Measurements from ENCODE around the gene LGALS14.

LGALS14 gene

DNA sequence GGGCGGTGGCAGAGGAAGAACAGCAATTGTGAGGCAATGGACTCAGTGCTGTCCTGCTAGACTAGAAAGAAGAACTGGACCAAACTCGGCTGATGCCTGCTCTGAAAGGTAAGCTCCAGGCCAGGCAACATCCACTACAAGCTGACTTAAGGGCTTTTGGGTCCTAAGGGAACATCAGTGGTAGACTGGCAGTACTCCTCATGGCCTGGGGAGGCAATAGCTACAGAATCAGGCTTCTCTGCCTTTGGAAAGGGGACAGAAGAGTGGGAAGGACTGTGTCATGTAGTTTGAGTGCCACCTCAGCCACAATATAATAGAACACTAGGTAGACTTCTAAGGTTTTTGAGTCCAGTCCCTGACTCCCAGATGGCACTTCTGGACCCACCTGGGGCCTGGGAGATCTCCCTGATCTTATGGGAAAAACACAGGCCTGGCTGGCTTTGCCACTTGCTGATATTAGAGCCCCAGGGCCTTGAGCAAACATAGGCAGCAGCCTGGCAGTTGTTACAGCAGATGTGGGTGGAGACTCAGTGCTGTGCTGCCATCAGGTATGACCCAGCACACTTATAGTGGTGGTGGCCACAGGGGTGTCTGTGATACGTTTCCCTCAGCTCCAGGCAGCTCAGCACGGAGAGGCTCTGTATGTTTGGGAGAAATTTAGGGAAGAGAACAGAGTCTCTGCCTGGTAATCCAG lies 42.7 kb downstream of the LGALS14 start:
- Mint-ChIP-seq H3K27ac (no peak overlapping the region), H3K4me3 (no peak overlapping the region), H3K9me3 (peaks cover 1% of the 10 kb centered on the region), H3K36me3 (peaks cover 3% of the 10 kb centered on the region), H3K4me1 (no peaks in the 10 kb centered on the region), H3K27me3 (peaks cover 16% of the 10 kb centered on the region)
- ATAC-seq (ENCODE audit: low read depth) (no peak), DNase-seq (ENCODE audit: low spot score in 2 of 2) (no peak)

DNA sequence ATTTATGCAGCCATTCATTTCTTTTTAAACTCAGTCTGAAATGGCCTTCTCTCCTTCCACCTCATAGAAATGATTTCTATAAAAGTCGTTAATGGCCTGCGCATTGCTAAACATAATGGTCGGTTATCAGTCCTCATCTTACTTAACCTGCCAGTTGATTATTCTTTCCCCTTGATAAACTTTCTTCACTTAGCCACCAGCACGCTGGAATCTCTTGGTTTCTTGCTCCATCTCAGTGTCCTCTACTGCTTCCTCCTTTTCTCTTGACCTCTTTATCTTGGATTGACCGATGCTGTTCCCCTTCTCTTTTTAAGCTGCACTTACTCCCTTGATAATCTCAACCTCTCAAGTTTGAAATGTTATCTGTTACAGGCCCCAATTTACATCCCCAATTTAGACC lies 45.7 kb downstream of the LGALS14 start:
- Mint-ChIP-seq H3K9me3 (no peaks in the 10 kb centered on the region), H3K36me3 (peaks cover 1% of the 10 kb centered on the region), H3K4me3 (no peak overlapping the region), H3K27me3 (peaks cover 12% of the 10 kb centered on the region), H3K27ac (no peak overlapping the region), H3K4me1 (no peaks in the 10 kb centered on the region)
- no peak for ATAC-seq (ENCODE audit: low read depth)
- DNase-seq (ENCODE audit: low spot score in 2 of 2): no peak

DNA sequence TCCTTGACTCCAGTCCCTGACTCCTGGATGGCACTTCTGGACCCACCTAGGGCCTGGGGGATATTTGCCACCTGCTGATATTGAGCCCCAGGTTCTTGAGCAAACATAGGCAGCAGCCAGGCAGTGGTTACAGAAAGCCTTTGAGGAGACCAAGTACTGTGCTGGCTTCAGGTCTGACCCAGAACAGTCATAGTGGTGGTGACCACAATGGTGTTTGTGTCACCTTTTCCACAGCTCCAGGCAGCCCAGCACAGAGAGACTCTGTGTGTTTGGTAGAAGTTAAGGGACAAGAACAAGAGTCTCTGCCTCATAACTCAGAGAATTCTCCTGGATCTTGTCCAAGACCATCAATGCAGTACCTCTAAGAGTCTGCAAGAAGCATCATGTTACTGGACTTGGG lies 48.1 kb downstream of the LGALS14 start:
- no peak for ATAC-seq (ENCODE audit: low read depth)
- no peaks in the 10 kb centered on the region for H3K9me3 Mint-ChIP-seq

DNA sequence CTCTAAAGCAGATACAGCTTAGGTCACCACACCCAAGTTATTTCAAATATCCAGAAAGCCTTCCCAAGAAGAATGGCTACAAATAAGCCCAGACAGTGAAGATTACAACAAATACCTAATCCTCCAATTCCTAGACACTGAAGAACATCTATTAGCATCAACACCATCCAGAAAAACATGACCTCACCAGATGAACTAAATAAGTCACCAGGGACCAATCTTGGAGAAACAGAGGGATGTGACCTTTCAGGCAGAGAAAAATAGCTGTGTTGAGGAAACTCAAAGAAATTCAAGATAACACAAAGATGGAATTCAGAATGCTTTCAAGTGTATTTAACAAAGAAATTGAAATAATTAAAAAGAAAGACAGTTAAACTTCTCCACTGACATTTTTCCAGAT lies 48.5 kb downstream of the LGALS14 start:
- ATAC-seq (ENCODE audit: low read depth) (no peak), DNase-seq (ENCODE audit: low spot score in 2 of 2) (no peak)
- Mint-ChIP-seq H3K36me3 (peaks cover 1% of the 10 kb centered on the region), H3K4me1 (no peaks in the 10 kb centered on the region), H3K9me3 (no peaks in the 10 kb centered on the region), H3K27me3 (peaks cover 12% of the 10 kb centered on the region), H3K4me3 (no peak overlapping the region), H3K27ac (no peak overlapping the region)

More for the DNA sequence above, 48.1 kb downstream of the LGALS14 start:
- Mint-ChIP-seq H3K27ac (no peak overlapping the region), H3K36me3 (peaks cover 1% of the 10 kb centered on the region), H3K4me3 (no peak overlapping the region), H3K27me3 (peaks cover 12% of the 10 kb centered on the region), H3K4me1 (no peaks in the 10 kb centered on the region)
- DNase-seq (ENCODE audit: low spot score in 2 of 2): no peak

DNA sequence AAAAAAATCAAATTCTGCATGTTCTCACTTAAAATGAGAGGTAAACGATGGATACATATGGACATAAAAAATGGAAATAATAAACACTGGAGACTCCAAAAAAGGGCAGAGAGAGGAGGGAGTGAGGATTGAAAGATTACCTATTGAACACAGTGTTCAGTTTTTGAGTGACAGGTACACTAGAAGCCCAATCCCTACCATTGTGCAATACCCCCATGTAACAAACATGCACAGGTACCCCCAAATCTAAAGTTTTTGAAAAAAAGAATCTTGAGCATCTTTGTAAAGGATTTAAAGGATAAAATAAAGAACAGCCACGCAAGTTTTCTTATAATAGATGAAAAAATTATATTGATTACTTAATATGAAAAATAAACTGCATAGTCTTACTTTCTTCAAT lies 50.3 kb downstream of the LGALS14 start:
- H3K9me3 Mint-ChIP-seq: no peaks in the 10 kb centered on the region
- H3K36me3 Mint-ChIP-seq: peaks cover 1% of the 10 kb centered on the region
- ATAC-seq (ENCODE audit: low read depth) (no peak), DNase-seq (ENCODE audit: low spot score in 2 of 2) (no peak)
- no peak overlapping the region for H3K27ac Mint-ChIP-seq
- H3K4me3 Mint-ChIP-seq: no peak overlapping the region
- H3K4me1 Mint-ChIP-seq: no peaks in the 10 kb centered on the region
- H3K27me3 Mint-ChIP-seq: peaks cover 17% of the 10 kb centered on the region

DNA sequence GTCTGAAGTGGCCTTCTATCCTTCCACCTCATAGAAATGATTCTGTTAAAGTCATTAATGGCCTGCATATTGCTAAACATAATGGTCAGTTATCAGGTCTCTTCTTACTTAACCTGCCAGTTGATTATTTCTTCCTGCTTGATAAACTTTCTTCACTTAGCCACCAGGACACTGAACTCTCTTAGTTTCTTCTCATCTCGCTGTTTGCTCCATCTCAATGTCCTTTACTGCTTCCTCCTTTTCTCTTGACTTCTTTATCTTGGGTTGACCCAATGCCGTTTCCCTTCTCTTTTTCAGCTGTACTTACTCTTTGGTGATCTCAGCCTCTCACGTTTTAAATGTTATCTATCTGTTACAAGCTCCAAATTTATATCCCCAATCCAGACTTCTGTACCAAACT lies 50.7 kb downstream of the LGALS14 start:
- no peak for DNase-seq (ENCODE audit: low spot score in 2 of 2)
- Mint-ChIP-seq H3K27ac (no peak overlapping the region), H3K4me3 (no peak overlapping the region), H3K9me3 (no peaks in the 10 kb centered on the region), H3K27me3 (peaks cover 17% of the 10 kb centered on the region), H3K36me3 (peaks cover 1% of the 10 kb centered on the region), H3K4me1 (no peaks in the 10 kb centered on the region)
- no peak for ATAC-seq (ENCODE audit: low read depth)
